ENCODE results near the gene PLSCR4.

The PLSCR4 gene

GRCh38 chr3:146275476-146275875 lies 24.6 kb upstream of the PLSCR4 start:
- no peak overlapping the region for H3K4me3 ChIP-seq (ENCODE audit: low read depth, low read length)

GRCh38 chr3:146274833-146275232 lies 23.9 kb upstream of the PLSCR4 start:
- no peak overlapping the region for H3K4me3 ChIP-seq (ENCODE audit: low read depth, low read length)
- TF ChIP-seq, protein P1, sequence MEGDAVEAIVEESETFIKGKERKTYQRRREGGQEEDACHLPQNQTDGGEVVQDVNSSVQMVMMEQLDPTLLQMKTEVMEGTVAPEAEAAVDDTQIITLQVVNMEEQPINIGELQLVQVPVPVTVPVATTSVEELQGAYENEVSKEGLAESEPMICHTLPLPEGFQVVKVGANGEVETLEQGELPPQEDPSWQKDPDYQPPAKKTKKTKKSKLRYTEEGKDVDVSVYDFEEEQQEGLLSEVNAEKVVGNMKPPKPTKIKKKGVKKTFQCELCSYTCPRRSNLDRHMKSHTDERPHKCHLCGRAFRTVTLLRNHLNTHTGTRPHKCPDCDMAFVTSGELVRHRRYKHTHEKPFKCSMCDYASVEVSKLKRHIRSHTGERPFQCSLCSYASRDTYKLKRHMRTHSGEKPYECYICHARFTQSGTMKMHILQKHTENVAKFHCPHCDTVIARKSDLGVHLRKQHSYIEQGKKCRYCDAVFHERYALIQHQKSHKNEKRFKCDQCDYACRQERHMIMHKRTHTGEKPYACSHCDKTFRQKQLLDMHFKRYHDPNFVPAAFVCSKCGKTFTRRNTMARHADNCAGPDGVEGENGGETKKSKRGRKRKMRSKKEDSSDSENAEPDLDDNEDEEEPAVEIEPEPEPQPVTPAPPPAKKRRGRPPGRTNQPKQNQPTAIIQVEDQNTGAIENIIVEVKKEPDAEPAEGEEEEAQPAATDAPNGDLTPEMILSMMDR (IDR thresholded peaks at IDR 0.05; ENCODE audit: low read depth, low read length), result no peak

More at GRCh38 chr3:146275476-146275875, 24.6 kb upstream of the PLSCR4 start:
- TF ChIP-seq, protein P1 (IDR thresholded peaks at IDR 0.05; ENCODE audit: low read depth, low read length), result no peak

DNA sequence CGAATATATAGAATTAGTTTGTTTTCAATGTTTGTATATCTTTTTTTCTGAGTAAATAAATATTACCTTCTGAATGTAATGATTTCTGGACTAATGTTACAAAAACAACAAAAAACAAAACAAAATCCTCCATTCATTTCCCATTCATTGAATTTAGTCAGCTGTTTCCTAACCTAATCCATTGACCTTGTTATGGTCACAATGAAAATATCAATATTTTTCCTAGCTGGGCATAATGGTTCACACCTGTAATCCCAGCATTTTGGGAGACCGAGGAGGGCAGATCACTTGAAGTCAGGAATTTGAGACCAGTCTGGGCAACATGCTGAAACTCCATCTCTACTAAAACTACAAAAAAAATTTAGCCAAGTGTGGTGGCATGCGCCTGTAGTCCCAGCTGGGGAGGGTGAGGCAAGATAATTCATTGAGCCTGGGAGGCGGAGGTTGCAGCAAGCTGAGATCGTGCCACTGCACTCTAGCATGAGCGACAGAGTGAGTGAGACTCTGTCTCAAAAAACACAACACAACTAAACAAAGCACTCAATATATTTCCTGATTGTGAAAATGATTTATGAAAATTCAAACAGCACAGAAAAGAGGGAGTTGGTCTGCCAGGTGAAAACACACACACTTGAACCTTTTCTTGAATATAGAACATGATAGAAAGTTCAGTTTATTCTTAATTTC lies 23.0 kb upstream of the PLSCR4 start:
- no peak overlapping the region for H3K4me3 ChIP-seq (ENCODE audit: low read depth, low read length)

GRCh38 chr3:146271180-146271579 lies 20.3 kb upstream of the PLSCR4 start:
- TF ChIP-seq, protein P1 (IDR thresholded peaks at IDR 0.05; ENCODE audit: low read depth, low read length), result no peak
- no peak overlapping the region for H3K4me3 ChIP-seq (ENCODE audit: low read depth, low read length)

More for the DNA sequence above, 23.0 kb upstream of the PLSCR4 start:
- TF ChIP-seq, protein P1 (IDR thresholded peaks at IDR 0.05; ENCODE audit: low read depth, low read length), result no peak

DNA sequence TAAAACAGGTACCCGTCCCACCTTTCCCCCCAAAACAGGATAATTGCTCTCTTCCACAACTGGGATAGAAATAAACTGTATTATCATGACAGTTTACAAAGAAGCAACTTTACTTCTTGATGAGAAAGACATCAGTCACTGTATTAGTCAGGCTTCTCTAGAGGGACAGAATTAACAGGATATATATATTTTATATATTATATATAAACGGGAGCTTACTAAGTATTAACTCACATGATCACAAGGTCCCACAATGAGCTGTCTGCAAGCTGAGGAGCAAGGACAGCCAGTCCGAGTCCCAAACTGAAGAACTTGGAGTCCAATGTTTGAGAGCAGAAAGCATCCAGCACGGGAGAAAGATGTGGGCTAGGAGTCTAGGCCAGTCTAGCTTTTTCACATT lies 18.4 kb upstream of the PLSCR4 start:
- TF ChIP-seq, protein P1 (IDR thresholded peaks at IDR 0.05; ENCODE audit: low read depth, low read length), result no peak
- H3K4me3 ChIP-seq (ENCODE audit: low read depth, low read length), result no peak overlapping the region

GRCh38 chr3:146268535-146269219 lies 17.8 kb upstream of the PLSCR4 start:
- TF ChIP-seq, protein P1 (IDR thresholded peaks at IDR 0.05; ENCODE audit: low read depth, low read length), result no peak
- no peak overlapping the region for H3K4me3 ChIP-seq (ENCODE audit: low read depth, low read length)

DNA sequence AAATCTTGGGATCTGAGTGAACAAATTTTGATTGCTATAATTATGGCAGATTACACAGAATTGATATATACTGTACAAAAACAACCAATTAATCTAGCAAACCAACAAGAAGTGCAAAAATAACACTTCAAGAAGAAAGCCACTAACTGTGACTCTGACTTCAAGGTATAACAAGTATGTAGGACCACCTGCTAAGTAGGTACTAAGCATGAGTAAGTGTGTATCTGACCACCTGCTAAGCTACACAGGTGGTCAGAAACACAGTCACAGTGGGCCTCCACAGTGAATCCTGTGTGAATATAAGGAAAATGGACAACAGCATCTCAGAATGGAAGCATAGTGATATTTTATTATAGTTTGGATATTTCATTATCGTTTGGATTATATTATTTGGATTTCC lies 14.8 kb upstream of the PLSCR4 start:
- TF ChIP-seq, protein P1 (IDR thresholded peaks at IDR 0.05; ENCODE audit: low read depth, low read length), result no peak
- H3K4me3 ChIP-seq (ENCODE audit: low read depth, low read length), result no peak overlapping the region

All from WI38 (cell line).